Measurements from ENCODE around the gene NBPF1. TPM values are rescaled to one million over a fixed set of nuclear protein-coding genes. Genes with fewer than 3 reads are reported as not detected.
"Not testable (repeated sequence)": the region's sequence is repeated elsewhere in the genome, so short reads cannot be mapped to it uniquely, and the experiment has no call there.

Gene NBPF1
- total RNA-seq, 2 experiments from 2014 or later, result 11.0 to 34.1 TPM

GRCh38 chr1:16550212-16550918, 63.0 kb downstream of the NBPF1 start:
- CTCF ChIA-PET (ENCODE audit: unreplicated experiment); H4K20me1 ChIP-seq (ENCODE audit: insufficient read depth, low read length); H3K4me3 ChIP-seq (ENCODE audit: low read depth, low read length, poor library complexity, severe bottlenecking); H3K4me2 ChIP-seq (ENCODE audit: low read length); H3K27ac ChIP-seq (ENCODE audit: low read depth, low read length, poor library complexity, severe bottlenecking); intact Hi-C loops (cut with micrococcal nuclease; ENCODE audit: unreplicated experiment); H3K9me3 ChIP-seq (ENCODE audit: low read length); H3K36me3 ChIP-seq (ENCODE audit: insufficient read depth, low read length); H2AFZ ChIP-seq (ENCODE audit: low read length); BruUV-seq (replicated peaks); H3K4me1 ChIP-seq (ENCODE audit: insufficient read depth, low read length, poor library complexity, severe bottlenecking); POLR2A ChIA-PET; H3K9me2 ChIP-seq (ENCODE audit: insufficient read depth, low read length); H3K79me2 ChIP-seq (ENCODE audit: insufficient read depth, low read depth, low read length); DNase-seq (ENCODE audit: low spot score): not testable (repeated sequence)

- DNase-seq (ENCODE audit: low spot score); H3K4me2 ChIP-seq (ENCODE audit: low read length); H3K4me3 ChIP-seq (ENCODE audit: low read depth, low read length, poor library complexity, severe bottlenecking); BruUV-seq (replicated peaks); H2AFZ ChIP-seq (ENCODE audit: low read length); POLR2A ChIA-PET; H3K36me3 ChIP-seq (ENCODE audit: insufficient read depth, low read length); H3K4me1 ChIP-seq (ENCODE audit: insufficient read depth, low read length, poor library complexity, severe bottlenecking); H3K27ac ChIP-seq (ENCODE audit: low read depth, low read length, poor library complexity, severe bottlenecking); H3K9me3 ChIP-seq (ENCODE audit: low read length); CTCF ChIA-PET (ENCODE audit: unreplicated experiment); H3K9me2 ChIP-seq (ENCODE audit: insufficient read depth, low read length); H4K20me1 ChIP-seq (ENCODE audit: insufficient read depth, low read length); H3K79me2 ChIP-seq (ENCODE audit: insufficient read depth, low read depth, low read length): not testable (repeated sequence)
- intact Hi-C loops (cut with micrococcal nuclease; ENCODE audit: unreplicated experiment), result loop anchor here (10.0 kb wide), 1 partner anchor 175 kb away; no protein-coding TSS in a partner anchor
Measured at GRCh38 chr1:16549545-16549944, 63.8 kb downstream of the NBPF1 start.

DNA sequence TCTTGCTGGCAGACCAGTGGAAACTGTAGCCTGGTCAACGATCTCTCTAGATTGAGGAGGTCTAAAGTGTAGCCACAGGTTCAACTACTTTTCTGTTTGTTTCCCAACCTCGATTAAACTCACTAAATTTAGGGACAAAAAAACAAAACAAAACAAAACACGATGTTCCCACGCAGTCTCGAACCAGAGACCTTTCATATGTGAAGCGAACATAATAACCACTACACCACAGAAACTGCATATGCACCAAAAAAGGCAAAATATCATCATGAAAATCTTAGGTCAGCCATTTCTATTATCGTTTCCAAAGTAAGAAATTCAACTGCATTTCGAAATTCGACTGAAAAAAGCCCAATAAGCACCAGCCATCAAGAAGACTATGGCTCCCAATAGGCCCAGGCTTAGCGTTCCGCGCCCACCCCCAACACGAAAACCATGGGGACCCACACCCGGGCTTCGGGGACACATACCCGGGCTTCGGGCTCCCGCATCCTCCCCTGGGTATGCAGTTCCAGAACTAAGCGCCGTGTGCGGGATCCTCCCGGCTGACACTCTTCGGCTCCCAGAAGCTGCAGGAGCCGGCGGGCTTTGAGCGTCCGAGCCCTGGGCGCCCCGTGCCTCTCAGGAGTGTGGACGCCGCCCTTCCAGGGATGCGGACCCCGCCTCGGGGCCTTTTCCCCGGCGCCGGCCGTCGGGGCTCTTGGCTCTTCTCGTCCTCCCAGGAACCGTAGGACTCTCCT, 65.7 kb downstream of the NBPF1 start:
- H3K36me3 ChIP-seq (ENCODE audit: insufficient read depth, low read length); H4K20me1 ChIP-seq (ENCODE audit: insufficient read depth, low read length); H3K4me1 ChIP-seq (ENCODE audit: insufficient read depth, low read length, poor library complexity, severe bottlenecking); DNase-seq (ENCODE audit: low spot score); H2AFZ ChIP-seq (ENCODE audit: low read length); H3K9me3 ChIP-seq (ENCODE audit: low read length); H3K79me2 ChIP-seq (ENCODE audit: insufficient read depth, low read depth, low read length); POLR2A ChIA-PET; H3K4me2 ChIP-seq (ENCODE audit: low read length); H3K27ac ChIP-seq (ENCODE audit: low read depth, low read length, poor library complexity, severe bottlenecking); BruUV-seq (replicated peaks); H3K4me3 ChIP-seq (ENCODE audit: low read depth, low read length, poor library complexity, severe bottlenecking); CTCF ChIA-PET (ENCODE audit: unreplicated experiment); H3K9me2 ChIP-seq (ENCODE audit: insufficient read depth, low read length): not testable (repeated sequence)
- intact Hi-C loops (cut with micrococcal nuclease; ENCODE audit: unreplicated experiment), result loop anchor here (10.0 kb wide), 1 partner anchor 177 kb away; no protein-coding TSS in a partner anchor

GRCh38 chr1:16545682-16546095, 67.7 kb downstream of the NBPF1 start:
- H3K36me3 ChIP-seq (ENCODE audit: insufficient read depth, low read length); H4K20me1 ChIP-seq (ENCODE audit: insufficient read depth, low read length); H3K4me1 ChIP-seq (ENCODE audit: insufficient read depth, low read length, poor library complexity, severe bottlenecking); DNase-seq (ENCODE audit: low spot score); H3K79me2 ChIP-seq (ENCODE audit: insufficient read depth, low read depth, low read length); H3K9me2 ChIP-seq (ENCODE audit: insufficient read depth, low read length); BruUV-seq (replicated peaks); POLR2A ChIA-PET; CTCF ChIA-PET (ENCODE audit: unreplicated experiment); H3K4me2 ChIP-seq (ENCODE audit: low read length); H3K4me3 ChIP-seq (ENCODE audit: low read depth, low read length, poor library complexity, severe bottlenecking); H2AFZ ChIP-seq (ENCODE audit: low read length); H3K27ac ChIP-seq (ENCODE audit: low read depth, low read length, poor library complexity, severe bottlenecking); H3K9me3 ChIP-seq (ENCODE audit: low read length): not testable (repeated sequence)
- intact Hi-C loops (cut with micrococcal nuclease; ENCODE audit: unreplicated experiment), result loop anchor here (10.0 kb wide), 1 partner anchor 179 kb away; no protein-coding TSS in a partner anchor

GRCh38 chr1:16540421-16540893, 72.9 kb downstream of the NBPF1 start:
- H3K4me1 ChIP-seq (ENCODE audit: insufficient read depth, low read length, poor library complexity, severe bottlenecking); H3K4me3 ChIP-seq (ENCODE audit: low read depth, low read length, poor library complexity, severe bottlenecking); H3K36me3 ChIP-seq (ENCODE audit: insufficient read depth, low read length); H3K9me3 ChIP-seq (ENCODE audit: low read length); H4K20me1 ChIP-seq (ENCODE audit: insufficient read depth, low read length); H2AFZ ChIP-seq (ENCODE audit: low read length); H3K9me2 ChIP-seq (ENCODE audit: insufficient read depth, low read length); H3K79me2 ChIP-seq (ENCODE audit: insufficient read depth, low read depth, low read length); BruUV-seq (replicated peaks); CTCF ChIA-PET (ENCODE audit: unreplicated experiment): not testable (repeated sequence)
- intact Hi-C loops (cut with micrococcal nuclease; ENCODE audit: unreplicated experiment), result loop anchor here (10.0 kb wide), 1 partner anchor 184 kb away; no protein-coding TSS in a partner anchor
- DNase-seq (ENCODE audit: low spot score), result peak; percentile 71
- H3K4me2 ChIP-seq (ENCODE audit: low read length), result peak overlapping the region; percentile 25; the same call in 1 of the 2 replicates
- POLR2A ChIA-PET, result interaction anchor here (0.6 kb wide), 1 partner anchor 34 kb away, joined by 6 read pairs; no protein-coding TSS in a partner anchor
- H3K27ac ChIP-seq (ENCODE audit: low read depth, low read length, poor library complexity, severe bottlenecking), result peak overlapping the region; percentile 42

DNA sequence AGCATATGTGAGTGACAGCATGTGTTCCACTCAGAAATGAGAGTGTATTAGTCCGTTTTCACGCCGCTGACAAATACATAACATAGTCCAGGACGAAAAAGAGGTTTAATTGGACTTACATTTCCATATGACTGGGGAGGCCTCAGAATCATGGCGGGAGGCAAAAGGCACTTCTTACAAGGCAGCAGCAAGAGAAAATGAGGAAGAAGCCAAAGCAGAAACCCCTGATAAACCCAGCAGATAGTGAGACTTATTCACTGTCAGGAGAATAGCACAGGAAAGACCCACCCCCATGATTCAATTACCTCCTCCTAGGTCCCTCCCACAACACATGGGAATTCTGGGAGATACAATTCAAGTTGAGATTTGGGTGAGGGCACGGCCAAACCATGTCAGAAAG, 75.8 kb downstream of the NBPF1 start:
- BruUV-seq (replicated peaks); H3K9me3 ChIP-seq (ENCODE audit: low read length); H3K79me2 ChIP-seq (ENCODE audit: insufficient read depth, low read depth, low read length); H3K9me2 ChIP-seq (ENCODE audit: insufficient read depth, low read length); DNase-seq (ENCODE audit: low spot score); H3K36me3 ChIP-seq (ENCODE audit: insufficient read depth, low read length); intact Hi-C loops (cut with micrococcal nuclease; ENCODE audit: unreplicated experiment); H3K4me1 ChIP-seq (ENCODE audit: insufficient read depth, low read length, poor library complexity, severe bottlenecking); H3K4me3 ChIP-seq (ENCODE audit: low read depth, low read length, poor library complexity, severe bottlenecking); POLR2A ChIA-PET; H3K27ac ChIP-seq (ENCODE audit: low read depth, low read length, poor library complexity, severe bottlenecking); H4K20me1 ChIP-seq (ENCODE audit: insufficient read depth, low read length); CTCF ChIA-PET (ENCODE audit: unreplicated experiment); H2AFZ ChIP-seq (ENCODE audit: low read length); H3K4me2 ChIP-seq (ENCODE audit: low read length): not testable (repeated sequence)

Data from OCI-LY7 (cell line).